Posterior cingulate gyrus (tissue), 11 donors: ENCODE data around the gene SLC22A1.
"Not testable (repeated sequence)": the region's sequence is repeated elsewhere in the genome, so short reads cannot be mapped to it uniquely, and the experiment has no call there.

ENCODE experiments used
- DNase-seq, 10 donors: peaks; one replicate each; pipeline versions ENCODE4 v3.0.0 to v3.0.0-alpha.2; 2020 to 2021; ENCODE audit warnings: mixed read lengths in 3 of 10
- intact Hi-C: fragments of 100-400 bp; cut with DNase I; formaldehyde crosslinking; loops from one replicate; pipeline ENCODE4 v1.15.1; 2023

The SLC22A1 gene

GRCh38 chr6:160117137-160117536 lies 4.5 kb upstream of the SLC22A1 start:
- DNase-seq, result peak in 1 of 10 donors; percentile 36

DNA sequence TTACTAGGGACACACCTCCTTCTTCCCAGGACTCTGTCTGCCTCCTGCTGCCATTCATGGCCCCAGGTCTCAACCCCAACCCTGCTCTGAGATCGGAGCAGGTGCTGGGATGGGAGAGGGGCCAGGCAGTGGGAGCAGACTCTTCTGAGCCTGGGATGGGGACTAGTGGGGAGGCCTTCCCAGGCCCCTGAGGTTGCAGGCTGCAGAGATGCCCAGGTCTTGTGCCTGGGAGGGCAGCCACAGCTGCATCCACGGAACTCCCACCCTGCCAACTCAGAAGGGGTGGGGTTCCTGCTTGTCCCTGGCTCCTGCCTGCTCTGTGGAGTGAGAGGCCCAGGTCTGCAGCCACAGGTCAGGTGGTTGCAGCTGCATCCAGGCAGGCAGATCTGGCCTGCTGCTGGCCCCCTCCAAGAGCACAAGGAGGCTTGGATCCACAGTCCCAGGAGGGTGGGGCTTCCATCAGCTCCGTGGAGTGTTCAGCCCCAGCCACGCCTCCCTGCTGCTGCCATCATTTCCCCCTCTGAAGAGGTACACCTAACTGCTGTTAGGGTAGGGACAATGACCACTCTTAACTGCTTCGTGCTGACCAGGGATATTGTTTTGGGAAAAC lies 2.9 kb upstream of the SLC22A1 start:
- peak in 2 of 10 donors; percentile 36 to 39 for DNase-seq
- intact Hi-C loops, result no loop called here

More at GRCh38 chr6:160117137-160117536, 4.5 kb upstream of the SLC22A1 start:
- intact Hi-C loops, result no loop called here

- DNase-seq, result peak in 1 of 10 donors; percentile 15
- intact Hi-C loops, result no loop called here
Observed at GRCh38 chr6:160120087-160120486, 1.5 kb upstream of the SLC22A1 start.

DNA sequence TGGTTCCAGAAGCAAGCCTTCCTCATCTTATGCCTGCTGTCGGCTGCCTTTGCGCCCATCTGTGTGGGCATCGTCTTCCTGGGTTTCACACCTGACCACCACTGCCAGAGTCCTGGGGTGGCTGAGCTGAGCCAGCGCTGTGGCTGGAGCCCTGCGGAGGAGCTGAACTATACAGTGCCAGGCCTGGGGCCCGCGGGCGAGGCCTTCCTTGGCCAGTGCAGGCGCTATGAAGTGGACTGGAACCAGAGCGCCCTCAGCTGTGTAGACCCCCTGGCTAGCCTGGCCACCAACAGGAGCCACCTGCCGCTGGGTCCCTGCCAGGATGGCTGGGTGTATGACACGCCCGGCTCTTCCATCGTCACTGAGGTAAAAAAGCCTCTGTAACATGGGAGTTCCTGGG lies 366 bp downstream of the SLC22A1 start:
- intact Hi-C loops, result no loop called here
- peak in 2 of 10 donors; percentile 58 to 66 for DNase-seq

DNA sequence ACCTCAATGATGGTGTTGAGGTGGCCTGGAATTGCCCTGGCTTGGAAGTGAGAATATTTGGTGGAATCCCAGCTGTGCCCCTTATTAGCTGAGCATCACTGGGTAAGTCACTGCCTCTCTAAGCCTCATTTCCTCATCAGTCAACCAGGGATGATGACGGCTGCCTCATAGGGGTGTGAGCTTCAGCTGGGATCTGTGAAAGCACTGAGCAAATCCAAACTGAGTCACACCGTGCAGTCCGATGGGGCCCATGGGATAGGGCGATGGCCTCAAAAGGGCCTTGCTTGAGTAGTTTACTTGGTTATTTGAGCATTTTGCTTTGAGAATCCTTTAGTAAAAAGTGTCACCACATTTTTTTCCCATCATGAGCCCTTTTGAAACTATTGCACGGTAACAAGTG lies 1.1 kb downstream of the SLC22A1 start:
- DNase-seq, result no peak
- intact Hi-C loops, result no loop called here

DNA sequence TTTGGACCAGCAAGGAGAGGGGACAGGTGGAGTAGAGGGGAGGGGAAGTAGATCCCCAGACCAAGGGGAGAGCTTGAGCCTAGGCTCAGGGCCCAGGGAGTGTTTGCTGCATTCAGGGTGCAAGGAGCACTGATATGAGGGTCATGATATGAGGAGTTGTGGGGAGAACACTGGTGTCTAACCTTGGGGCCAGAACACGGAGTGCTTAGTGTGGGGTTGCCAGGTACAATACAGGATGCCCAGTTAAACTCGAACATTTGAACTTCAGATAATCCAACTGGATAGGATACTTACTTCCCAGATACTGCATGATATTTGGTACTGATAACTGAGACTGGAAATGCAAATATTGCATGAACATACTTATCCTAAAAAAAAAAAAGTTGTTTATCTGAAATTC lies 2.4 kb downstream of the SLC22A1 start:
- intact Hi-C loops, result no loop called here
- DNase-seq, result no peak

- intact Hi-C loops, result no loop called here
- peak in 1 of 10 donors; percentile 40 for DNase-seq
Observed at GRCh38 chr6:160124605-160125004, 3.0 kb downstream of the SLC22A1 start.

GRCh38 chr6:160125105-160125504 lies 3.5 kb downstream of the SLC22A1 start:
- DNase-seq, intact Hi-C loops: not testable (repeated sequence)

- DNase-seq, result peak in 1 of 10 donors; percentile 55
- intact Hi-C loops, result no loop called here
Observed at GRCh38 chr6:160127270-160128124, 5.9 kb downstream of the SLC22A1 start.

- no peak for DNase-seq
- intact Hi-C loops, result no loop called here
Observed at GRCh38 chr6:160128125-160128683, 6.6 kb downstream of the SLC22A1 start.

- DNase-seq, result no peak
- intact Hi-C loops, result no loop called here
Observed at GRCh38 chr6:160128879-160129516, 7.4 kb downstream of the SLC22A1 start.

DNA sequence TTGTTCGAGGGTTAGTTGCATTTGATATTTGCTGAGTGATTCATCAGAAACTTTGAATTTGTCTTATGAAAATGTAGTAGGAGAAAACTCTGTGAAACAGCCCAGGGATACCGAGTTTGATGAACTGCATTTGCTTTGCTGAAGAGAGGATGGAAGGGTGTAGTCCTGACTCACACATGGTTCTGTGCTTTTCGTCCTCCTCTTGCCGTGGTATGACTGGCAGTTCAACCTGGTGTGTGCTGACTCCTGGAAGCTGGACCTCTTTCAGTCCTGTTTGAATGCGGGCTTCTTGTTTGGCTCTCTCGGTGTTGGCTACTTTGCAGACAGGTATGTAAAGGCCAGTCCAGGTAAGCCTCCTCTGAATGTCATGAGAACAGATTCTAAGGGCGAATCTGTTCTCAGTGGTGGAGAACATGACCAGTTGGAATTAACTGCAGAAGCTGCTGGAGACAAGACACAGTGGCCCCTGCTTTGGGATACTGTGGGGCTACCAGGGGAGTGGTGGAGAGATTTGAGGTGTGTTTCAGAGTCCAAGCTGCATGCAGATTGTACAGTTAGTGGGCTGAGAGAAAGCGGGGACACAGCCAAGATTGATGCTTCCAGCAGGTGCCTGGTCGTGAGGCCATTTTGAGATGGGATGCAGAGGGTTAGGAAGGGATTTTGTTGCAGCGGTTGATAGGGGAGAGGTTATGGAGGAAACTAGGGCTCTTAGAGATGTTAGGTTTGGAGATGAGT lies 8.4 kb downstream of the SLC22A1 start:
- intact Hi-C loops, result no loop called here

GRCh38 chr6:160130729-160131484 lies 9.3 kb downstream of the SLC22A1 start:
- peak in 1 of 10 donors; percentile 73 for DNase-seq
- intact Hi-C loops, result no loop called here

More for the DNA sequence above, 8.4 kb downstream of the SLC22A1 start:
- no peak for DNase-seq

GRCh38 chr6:160131636-160132296 lies 10.2 kb downstream of the SLC22A1 start:
- intact Hi-C loops, result no loop called here
- peak in 1 of 10 donors; percentile 65 for DNase-seq

- intact Hi-C loops, result no loop called here
- peak in 1 of 10 donors; percentile 65 for DNase-seq
Observed at GRCh38 chr6:160132297-160132637, 10.7 kb downstream of the SLC22A1 start.

GRCh38 chr6:160132776-160133338 lies 11.2 kb downstream of the SLC22A1 start:
- intact Hi-C loops, result no loop called here
- peak in 1 of 10 donors; percentile 66 for DNase-seq

DNA sequence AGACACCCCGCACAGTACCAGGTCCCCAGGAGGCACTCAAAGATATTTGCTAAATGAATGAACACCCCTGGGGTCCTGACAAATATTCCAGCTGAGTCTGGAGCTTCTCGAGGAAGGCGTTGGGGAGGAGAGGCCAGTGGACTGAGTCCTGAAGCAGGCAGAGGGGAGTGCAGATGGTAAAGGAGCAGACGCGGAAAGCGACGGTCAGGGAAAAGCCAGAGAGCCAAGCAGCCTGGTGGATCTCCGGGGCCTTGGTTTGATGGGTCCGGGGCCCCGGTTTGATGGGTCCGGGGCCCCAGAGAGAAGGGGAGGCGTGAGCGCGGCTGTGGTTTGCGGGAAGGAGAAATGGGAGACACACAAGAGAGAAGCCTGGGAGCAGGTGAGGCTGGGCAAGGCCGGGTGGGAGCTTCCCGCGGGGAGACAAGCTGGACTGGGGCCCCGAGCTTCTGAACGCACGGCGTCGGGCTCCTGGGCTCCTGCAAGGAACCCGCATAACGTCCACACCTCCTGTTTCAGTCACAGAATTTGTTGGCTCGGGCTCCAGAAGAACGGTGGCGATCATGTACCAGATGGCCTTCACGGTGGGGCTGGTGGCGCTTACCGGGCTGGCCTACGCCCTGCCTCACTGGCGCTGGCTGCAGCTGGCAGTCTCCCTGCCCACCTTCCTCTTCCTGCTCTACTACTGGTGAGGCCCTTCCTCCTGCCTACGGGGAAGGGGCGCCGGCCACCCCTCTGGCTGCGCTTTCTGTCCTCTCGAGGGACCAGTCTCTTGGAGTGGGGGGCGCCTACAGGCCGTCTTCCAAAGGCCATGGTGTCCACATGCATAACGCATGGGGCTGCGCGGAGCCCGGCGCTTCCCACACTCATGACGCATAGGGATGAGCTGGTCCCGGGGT lies 12.1 kb downstream of the SLC22A1 start:
- intact Hi-C loops, result no loop called here
- DNase-seq, result peak in 1 of 10 donors; percentile 73

DNA sequence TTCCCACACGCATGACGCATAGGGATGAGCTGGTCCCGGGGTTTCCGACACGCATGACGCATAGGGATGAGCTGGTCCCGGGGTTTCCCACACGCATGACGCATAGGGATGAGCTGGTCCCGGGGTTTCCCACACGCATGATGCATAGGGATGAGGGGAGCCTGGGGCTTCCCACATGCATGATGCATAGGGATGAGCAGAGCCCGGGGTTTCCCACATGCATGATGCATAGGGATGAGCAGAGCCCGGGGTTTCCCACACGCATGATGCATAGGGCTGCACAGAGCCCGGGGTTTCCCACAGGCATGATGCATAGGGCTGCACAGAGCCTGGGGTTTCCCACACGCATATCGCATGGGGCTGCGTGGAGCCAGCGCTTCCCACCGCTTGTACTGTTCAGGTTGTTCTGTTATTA lies 12.7 kb downstream of the SLC22A1 start:
- DNase-seq, intact Hi-C loops: not testable (repeated sequence)
